GM21390 (cell line): ENCODE data around the gene WDR38.

Experiments used
- ATAC-seq: cut with Tn5 transposase; IDR thresholded peaks from one replicate; pipeline ENCODE4 v1.9.1; 2021; ENCODE audit not compliant: unreplicated experiment

Gene WDR38, protein sequence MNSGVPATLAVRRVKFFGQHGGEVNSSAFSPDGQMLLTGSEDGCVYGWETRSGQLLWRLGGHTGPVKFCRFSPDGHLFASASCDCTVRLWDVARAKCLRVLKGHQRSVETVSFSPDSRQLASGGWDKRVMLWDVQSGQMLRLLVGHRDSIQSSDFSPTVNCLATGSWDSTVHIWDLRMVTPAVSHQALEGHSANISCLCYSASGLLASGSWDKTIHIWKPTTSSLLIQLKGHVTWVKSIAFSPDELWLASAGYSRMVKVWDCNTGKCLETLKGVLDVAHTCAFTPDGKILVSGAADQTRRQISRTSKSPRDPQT

GRCh38 chr9:124852829-124853531 lies at the start of gene WDR38:
TSS of gene WDR38 (plus strand) at chr9:124853460. CDS start at chr9:124853532, 72 bp downstream.
- ATAC-seq: peak; percentile 74

DNA sequence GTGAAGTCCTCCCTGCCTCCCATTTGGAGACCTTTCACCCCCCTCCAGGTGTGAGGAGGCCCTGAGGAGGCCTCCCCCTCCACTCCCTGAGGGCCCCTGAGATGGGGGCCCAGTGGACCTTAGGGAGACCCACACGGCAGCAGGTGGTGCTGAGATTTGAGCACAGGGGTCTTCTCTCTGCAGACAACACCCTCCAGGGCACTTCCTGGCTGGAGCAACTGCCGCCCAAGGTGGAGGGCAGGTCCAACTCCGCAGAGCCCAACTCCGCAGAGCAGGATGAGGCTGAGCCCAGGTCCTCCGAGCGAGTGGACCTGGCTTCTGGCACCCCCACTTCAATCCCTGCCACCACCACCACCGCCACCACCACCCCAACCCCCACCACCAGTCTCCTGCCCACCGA lies 49.3 kb upstream of the WDR38 start:
- ATAC-seq: no peak

DNA sequence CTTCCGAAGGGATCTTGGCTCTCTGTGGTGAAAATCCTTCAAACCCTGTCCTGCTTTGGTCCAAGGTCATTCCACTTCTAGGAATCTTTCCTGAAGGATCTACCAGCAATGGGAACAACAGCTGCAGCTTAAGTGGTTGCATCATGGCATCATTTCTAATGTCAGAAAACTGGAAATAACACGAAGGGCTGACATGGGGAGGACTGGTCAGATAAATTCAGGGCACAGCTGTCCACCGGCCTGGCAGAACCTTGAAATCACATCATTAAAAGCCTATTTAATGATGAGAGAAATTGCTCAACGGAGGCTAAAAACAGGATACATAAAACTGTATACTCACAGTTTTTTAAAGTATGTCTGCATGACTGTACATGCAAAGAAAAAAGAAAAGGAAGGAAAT lies 48.1 kb upstream of the WDR38 start:
- ATAC-seq: no peak

DNA sequence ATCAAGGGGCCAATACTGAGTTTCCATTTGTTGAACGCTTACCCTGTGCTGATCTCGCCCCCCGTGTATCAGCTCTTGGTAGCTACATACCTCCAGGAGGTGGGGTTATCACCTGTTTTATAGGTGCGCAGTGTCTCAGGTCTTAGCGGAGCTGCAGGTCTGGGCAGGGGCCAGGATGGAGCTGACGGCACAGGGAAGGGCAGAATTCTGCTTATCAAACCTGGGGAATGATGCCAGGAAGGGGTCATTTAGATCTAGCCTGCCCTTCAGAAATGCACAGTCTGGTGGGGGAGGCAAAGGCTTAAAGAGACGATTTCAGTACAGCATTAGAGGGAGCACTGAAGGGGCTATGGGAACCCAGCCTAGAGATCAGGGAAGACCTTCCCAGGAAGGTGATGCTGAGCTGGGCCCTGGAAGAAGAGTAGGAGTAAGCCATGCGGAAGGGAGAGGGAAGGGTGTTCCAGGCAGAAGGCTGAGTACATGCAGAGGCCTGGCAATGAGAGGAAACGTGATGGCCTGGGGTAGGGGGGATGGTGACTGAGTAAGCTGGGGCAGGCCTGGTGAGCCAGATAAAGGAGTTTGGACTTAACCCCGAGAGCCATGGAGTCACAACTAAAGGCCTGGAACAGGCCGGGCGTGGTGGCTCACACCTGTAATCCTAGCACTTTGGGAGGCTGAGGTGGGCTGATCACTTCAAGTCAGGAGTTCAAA lies 44.9 kb upstream of the WDR38 start:
- ATAC-seq: no peak

GRCh38 chr9:124809211-124809610 lies 44.0 kb upstream of the WDR38 start:
- ATAC-seq: no peak

- no peak for ATAC-seq
Observed at GRCh38 chr9:124809741-124810500, 43.3 kb upstream of the WDR38 start.

- ATAC-seq: no peak
Observed at GRCh38 chr9:124810663-124811355, 42.5 kb upstream of the WDR38 start.

- ATAC-seq: no peak
Observed at GRCh38 chr9:124812441-124812876, 40.8 kb upstream of the WDR38 start.

DNA sequence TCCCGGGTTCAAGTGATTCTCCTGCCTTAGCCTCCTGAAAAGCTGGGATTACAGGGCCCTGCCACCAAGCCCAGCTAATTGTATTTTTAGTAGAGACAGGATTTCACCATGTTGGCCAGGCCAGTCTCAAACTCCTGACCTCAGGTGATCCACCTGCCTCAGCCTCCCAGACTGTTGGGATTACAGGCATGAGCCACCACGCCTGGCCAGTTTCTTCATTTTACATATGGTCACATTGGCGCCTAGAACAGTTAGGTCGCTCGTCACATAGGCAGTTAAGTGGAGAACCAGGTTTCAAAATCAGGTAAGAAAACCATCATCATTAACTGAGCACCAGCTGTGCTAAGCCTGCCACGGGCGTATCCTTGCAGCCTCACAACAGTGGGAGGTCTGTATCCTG lies 40.2 kb upstream of the WDR38 start:
- no peak for ATAC-seq

- no peak for ATAC-seq
Observed at GRCh38 chr9:124813501-124814163, 39.6 kb upstream of the WDR38 start.

DNA sequence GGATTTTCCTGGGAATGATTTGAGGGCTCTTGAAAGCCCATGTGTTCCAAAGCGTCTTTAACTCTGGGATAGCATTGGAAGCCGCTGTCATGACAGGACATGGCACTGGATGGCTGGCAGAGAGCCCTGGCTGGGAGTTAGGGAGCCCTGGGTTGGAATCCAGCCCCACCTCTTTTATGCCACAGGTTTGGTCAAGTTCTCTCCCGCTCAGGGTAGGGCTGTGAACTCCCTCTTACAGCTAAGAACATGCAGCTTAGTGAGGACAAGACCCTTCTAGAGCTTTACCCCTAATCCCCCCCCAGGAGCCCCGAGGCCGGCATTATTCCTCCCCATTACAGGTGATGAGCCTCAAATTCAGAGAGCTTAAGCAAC lies 39.1 kb upstream of the WDR38 start:
- no peak for ATAC-seq

DNA sequence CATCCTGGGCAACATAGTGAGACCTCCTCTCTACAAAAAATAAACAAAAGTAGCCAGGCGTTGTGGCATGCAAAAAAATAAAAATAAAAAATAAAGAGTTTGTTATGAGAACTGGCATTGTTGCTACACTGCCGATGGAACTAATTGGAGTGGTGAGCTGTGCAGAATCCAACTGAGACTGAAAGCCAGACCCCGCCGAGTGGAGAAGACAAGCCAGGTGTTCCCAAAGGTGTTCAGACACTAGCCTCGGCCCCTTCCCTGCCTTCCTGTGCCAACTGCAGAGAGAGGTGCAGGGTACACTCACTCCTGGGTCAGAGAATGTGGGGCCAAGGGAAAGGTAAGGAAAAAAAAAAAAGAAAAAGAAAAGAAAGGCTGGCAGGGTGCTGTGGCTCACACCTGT lies 37.7 kb upstream of the WDR38 start:
- no peak for ATAC-seq

DNA sequence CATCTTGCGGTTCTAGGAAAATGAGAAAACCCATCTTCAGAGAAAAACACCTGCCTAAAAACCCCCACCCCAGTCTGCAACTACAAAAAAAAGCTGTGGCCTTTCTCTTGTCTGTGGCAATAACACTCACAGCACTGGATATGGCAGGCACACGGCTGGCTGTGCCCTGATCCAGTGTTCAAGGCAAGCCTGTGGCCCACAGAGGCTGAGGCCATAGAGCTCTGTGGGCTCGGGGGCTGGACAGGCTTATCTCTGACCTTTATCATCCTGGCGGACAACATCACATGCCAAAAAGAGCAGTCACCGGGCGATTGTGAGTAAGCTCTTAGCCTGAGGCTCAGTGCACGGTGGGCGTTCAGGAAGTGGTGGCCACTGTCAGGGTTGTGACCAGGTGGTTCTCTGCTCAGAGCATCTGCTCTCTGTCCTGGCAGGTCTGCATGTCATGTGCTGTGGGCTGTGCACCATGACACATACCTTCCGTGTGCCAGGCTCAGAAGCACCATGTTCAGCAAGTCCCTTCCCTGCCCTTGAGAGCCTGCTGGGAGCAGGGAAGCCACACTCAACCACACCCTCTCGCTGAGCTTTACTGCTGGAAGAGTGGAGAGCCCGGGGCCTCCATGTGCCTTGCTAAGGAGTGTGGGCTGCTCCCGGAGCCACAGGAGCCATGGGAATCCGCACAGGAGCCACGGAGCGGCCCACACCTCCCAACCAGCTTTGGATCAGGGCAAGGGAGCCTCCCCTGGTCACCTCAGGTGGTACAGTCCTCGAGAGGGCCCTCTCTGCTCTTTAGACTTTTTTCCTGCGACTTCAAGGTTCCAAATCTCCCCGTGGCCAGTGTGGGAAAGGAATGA lies 34.6 kb upstream of the WDR38 start:
- no peak for ATAC-seq

DNA sequence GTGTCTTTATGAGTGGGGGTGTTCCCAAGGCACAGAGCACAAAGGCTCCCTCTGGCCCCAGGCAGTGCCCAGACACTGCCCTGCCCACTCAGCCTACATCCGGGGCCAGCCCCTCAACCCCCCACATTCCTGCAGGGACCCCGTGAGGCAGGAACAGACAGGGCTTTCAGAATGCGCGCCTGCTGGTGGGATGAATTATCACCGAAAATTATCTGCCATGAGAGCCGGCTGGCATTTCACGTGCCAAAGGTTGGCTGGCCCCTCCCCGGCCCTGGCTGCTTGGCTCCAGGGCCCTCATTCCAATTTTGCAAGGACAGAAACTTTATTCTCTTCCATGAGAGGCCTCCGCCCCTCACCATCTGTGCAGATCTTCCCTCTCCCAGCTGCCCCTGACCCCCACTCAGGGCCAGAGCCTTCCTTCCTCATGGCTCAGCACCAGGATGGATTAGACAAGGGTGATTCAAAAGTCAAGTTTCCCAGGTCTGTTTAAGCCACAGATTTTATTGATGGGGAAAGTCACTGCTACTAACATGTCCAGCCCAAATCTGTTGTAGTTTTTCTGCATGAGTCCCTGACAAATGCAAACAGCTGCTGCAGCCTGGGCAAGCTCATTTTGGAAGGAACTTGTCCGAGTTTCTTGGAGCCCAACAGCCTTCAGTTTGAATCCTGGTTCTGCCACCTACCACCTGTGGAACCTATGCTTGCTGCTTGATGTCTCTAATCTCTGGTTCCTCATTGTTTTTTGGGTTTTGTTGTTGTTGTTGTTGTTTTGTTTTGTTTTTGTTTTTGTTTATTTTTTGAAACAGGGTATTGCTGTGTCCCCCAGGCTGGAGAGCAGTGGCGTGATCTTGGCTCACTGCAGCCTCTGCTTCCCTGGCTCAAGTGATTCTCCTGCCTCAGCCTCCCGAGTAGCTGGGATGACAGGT lies 32.3 kb upstream of the WDR38 start:
- ATAC-seq: no peak

GRCh38 chr9:124828489-124829333 lies 24.5 kb upstream of the WDR38 start:
- no peak for ATAC-seq

GRCh38 chr9:124829334-124829669 lies 24.0 kb upstream of the WDR38 start:
- ATAC-seq: no peak

DNA sequence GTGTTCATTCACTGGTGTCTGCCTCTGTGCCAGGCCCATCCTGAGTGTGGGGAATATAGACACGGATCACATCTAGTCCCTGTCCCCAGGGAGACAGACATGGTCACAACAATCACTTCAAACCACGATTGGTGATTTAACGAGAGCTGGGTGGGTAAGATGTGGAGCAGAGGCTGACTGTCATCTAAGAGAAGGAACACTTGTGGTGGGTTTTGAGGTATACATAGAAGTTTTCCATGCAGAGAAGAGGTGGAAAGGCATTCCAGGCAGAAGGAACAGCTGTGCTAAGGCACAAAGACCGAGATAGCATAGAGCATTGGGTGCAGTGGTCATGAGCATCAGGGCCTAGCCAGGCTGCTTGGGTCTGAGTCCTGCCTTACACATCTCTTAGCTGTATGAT lies 22.7 kb upstream of the WDR38 start:
- ATAC-seq: no peak
